Measurements from ENCODE around the gene VPS18. TPM values are rescaled to one million over a fixed set of nuclear protein-coding genes. Genes with fewer than 3 reads are reported as not detected.

VPS18 gene
- total RNA-seq, 6 experiments from 2014 or later, result 27.7 to 33.1 (median 31.2) TPM

GRCh38 chr15:40921949-40922607, 27.8 kb downstream of the VPS18 start:
- H3K36me3 Mint-ChIP-seq (ENCODE audit: low read depth), result no peaks in the 10 kb centered on the region
- no peak overlapping the region for H3K27ac Mint-ChIP-seq
- TF ChIP-seq CTCF (IDR thresholded peaks at IDR 0.05), result no peak
- H3K27me3 Mint-ChIP-seq (ENCODE audit: insufficient read depth), result peaks cover 11% of the 10 kb centered on the region
- no peak overlapping the region for H3K4me3 Mint-ChIP-seq
- no peaks in the 10 kb centered on the region for H3K9me3 Mint-ChIP-seq
- DNase-seq, result no peak
- H3K4me1 Mint-ChIP-seq (ENCODE audit: low read depth), result no peaks in the 10 kb centered on the region

GRCh38 chr15:40922608-40923005, 28.4 kb downstream of the VPS18 start:
- TF ChIP-seq CTCF (IDR thresholded peaks at IDR 0.05), result no peak
- Mint-ChIP-seq H3K27me3 (ENCODE audit: insufficient read depth) (peaks cover 14% of the 10 kb centered on the region), H3K36me3 (ENCODE audit: low read depth) (no peaks in the 10 kb centered on the region), H3K4me3 (no peak overlapping the region), H3K27ac (no peak overlapping the region), H3K4me1 (ENCODE audit: low read depth) (no peaks in the 10 kb centered on the region), H3K9me3 (no peaks in the 10 kb centered on the region)
- DNase-seq, result no peak

- Mint-ChIP-seq H3K27ac (no peak overlapping the region), H3K36me3 (ENCODE audit: low read depth) (no peaks in the 10 kb centered on the region), H3K27me3 (ENCODE audit: insufficient read depth) (peaks cover 18% of the 10 kb centered on the region), H3K9me3 (no peaks in the 10 kb centered on the region), H3K4me1 (ENCODE audit: low read depth) (0 out of 2 replicates have a peak, but pooled peaks cover under 1% of the 10 kb centered on the region), H3K4me3 (no peak overlapping the region)
- no peak for DNase-seq
- no peak for TF ChIP-seq CTCF (IDR thresholded peaks at IDR 0.05)
These were observed 29.3 kb downstream of the VPS18 start for GRCh38 chr15:40923551-40923950.

- TF ChIP-seq CTCF (IDR thresholded peaks at IDR 0.05), result no peak
- H3K4me1 Mint-ChIP-seq (ENCODE audit: low read depth), result peaks cover 16% of the 10 kb centered on the region
- peaks cover 21% of the 10 kb centered on the region for H3K27me3 Mint-ChIP-seq (ENCODE audit: insufficient read depth)
- H3K36me3 Mint-ChIP-seq (ENCODE audit: low read depth), result no peaks in the 10 kb centered on the region
- no peak overlapping the region for H3K4me3 Mint-ChIP-seq
- H3K9me3 Mint-ChIP-seq, result no peaks in the 10 kb centered on the region
- DNase-seq, result no peak
- no peak overlapping the region for H3K27ac Mint-ChIP-seq
These were observed 31.2 kb downstream of the VPS18 start for GRCh38 chr15:40925495-40925862.

- Mint-ChIP-seq H3K9me3 (no peaks in the 10 kb centered on the region), H3K27ac (no peak overlapping the region), H3K4me1 (ENCODE audit: low read depth) (peaks cover 22% of the 10 kb centered on the region), H3K36me3 (ENCODE audit: low read depth) (no peaks in the 10 kb centered on the region), H3K4me3 (no peak overlapping the region), H3K27me3 (ENCODE audit: insufficient read depth) (peaks cover 21% of the 10 kb centered on the region)
- TF ChIP-seq CTCF (IDR thresholded peaks at IDR 0.05), result no peak
- no peak for DNase-seq
These were observed 31.8 kb downstream of the VPS18 start for GRCh38 chr15:40925863-40926658.
